GM20000 (cell line): ENCODE measurements around the gene PHACTR4.
"Not testable (repeated sequence)": the region's sequence is repeated elsewhere in the genome, so short reads cannot be mapped to it uniquely, and the experiment has no call there.

Experiments used
- DNase-seq: peaks from one replicate; pipeline ENCODE4 v3.0.0; 2012; ENCODE audit warnings: low spot score
- CTCF ChIP-seq: IDR thresholded peaks from 2 replicates; pipeline ENCODE4 v1.5.1; 2012; ENCODE audit warnings: mild to moderate bottlenecking, control low read depth; ENCODE audit errors: extremely low read depth, missing control alignments

PHACTR4 gene

GRCh38 chr1:28374297-28374696 lies 4.8 kb downstream of the PHACTR4 start:
- DNase-seq: no peak
- no peak for TF ChIP-seq CTCF

DNA sequence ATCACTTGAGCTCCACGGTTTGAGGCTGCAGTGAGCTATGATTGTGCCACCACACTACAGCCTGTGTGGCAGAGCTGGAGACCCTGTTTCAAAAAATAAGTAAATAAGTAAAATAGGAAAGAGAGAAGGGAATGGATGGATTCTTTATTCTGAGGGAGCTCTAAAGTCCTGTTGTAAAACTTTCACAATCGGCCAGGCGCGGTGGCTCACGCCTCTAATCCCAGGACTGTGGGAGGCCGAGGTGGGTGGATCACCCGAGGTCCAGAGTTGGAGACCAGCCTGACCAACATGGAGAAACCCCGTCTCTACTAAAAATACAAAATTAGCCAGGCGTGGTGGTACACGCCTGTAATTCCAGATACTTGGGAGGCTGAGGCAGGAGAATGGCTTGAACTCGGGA lies 6.1 kb downstream of the PHACTR4 start:
- DNase-seq: not testable (repeated sequence)

- DNase-seq: not testable (repeated sequence)
These were observed 6.7 kb downstream of the PHACTR4 start for GRCh38 chr1:28376195-28376594.

DNA sequence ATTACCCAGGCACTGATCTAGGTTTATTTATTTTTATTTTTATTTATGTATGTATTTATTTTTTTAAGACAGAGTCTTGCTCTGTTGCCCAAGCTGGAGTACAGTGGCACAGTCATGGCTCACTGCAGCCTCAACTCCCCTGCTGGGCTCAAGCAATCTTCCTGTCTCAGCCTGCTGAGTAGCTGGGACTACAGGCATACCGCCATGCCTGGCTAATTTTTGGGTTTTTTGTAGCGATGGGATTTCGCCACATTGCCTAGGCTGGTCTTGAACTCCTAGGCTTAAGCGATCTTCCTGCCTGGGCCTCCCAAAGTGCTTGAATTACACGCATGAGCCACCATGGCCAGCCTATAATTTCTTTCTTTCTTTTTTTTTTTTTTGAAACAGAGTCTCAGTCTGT lies 9.4 kb downstream of the PHACTR4 start:
- TF ChIP-seq CTCF: no peak
- DNase-seq: no peak

GRCh38 chr1:28380394-28380793 lies 10.9 kb downstream of the PHACTR4 start:
- TF ChIP-seq CTCF: no peak

DNA sequence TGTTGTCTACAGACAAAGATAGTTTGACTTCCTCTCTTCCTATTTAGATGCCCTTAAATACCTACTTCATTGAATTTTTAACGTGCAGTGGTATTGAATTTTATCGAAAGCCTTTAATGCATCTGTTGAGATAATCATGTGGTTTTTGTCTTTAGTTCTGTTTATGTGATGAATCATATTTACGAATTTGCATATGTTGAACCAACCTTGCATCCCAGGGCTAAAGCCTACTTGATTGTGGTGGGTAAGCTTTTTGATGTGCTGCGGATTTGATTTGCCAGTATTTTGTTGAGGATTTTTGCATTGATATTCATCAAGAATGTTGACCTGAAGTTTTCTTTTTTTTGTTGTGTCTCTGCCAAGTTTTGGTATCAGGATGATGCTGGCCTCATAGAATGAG lies 14.2 kb downstream of the PHACTR4 start:
- not testable (repeated sequence) for DNase-seq

More at GRCh38 chr1:28380394-28380793, 10.9 kb downstream of the PHACTR4 start:
- DNase-seq: no peak

- DNase-seq: no peak
- TF ChIP-seq CTCF: no peak
These were observed 22.6 kb downstream of the PHACTR4 start for GRCh38 chr1:28392027-28392652.

DNA sequence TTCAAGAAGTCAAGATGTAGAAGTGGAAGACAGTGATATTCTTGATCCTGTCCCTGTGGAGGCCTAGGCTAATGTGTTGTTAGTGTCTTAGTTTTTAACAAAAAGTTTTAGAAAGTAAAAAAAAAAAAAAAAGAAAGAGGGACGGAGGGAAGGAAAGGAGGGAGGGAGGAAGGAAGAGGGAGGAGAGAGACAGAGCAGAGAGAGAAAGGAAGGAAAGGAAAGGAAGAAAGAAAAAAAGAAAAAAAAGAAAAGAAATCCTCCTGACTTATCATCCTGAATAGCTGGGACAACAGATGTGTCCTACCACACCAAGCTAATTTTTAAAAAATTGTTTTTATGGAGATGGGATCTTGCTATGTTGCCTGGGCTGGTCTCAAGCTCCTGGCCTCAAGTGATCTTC lies 24.6 kb downstream of the PHACTR4 start:
- TF ChIP-seq CTCF: no peak
- DNase-seq: no peak

DNA sequence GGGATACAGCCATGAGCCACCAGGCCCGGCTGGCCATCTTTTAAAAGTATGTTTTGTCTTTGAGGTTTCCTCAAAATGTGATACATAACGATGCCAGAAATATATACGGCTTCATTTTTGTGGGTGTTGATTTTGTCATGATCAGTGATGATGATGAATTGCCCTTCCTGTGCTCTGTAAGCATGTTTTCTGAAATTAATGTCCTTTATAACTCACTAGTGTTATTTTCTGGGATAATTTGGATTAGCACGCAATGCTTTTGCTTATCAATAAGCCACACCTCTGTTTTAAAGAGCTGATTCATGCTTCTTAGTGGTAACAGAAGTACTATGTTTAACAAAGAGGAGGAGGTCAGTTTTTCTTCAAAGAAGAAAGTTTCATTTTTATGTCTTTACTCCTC lies 25.6 kb downstream of the PHACTR4 start:
- TF ChIP-seq CTCF: no peak
- no peak for DNase-seq
